GM12892 (cell line): ENCODE data around the gene ODC1.

Experiments used
- DNase-seq: peaks from one replicate; pipeline ENCODE4 v3.0.0; 2011; ENCODE audit not compliant: insufficient read length
- FAIRE-seq: peaks from 2 replicates; lab custom pipeline; 2011; peaks lifted over from hg19 to GRCh38; lab: Jason Lieb, UNC
- POLR2A ChIP-seq: IDR thresholded peaks from 2 replicates; pipeline ENCODE4 v1.6.1; 2011; ENCODE audit warnings: low read depth, low read length, control low read depth
- POLR2AphosphoS5 ChIP-seq: IDR thresholded peaks from 2 replicates; pipeline ENCODE4 v1.6.1; 2011; ENCODE audit warnings: low read depth, low read length, control low read depth
- TAF1 ChIP-seq: IDR thresholded peaks from 2 replicates; pipeline ENCODE4 v1.6.1; 2011; ENCODE audit warnings: low read depth, mild to moderate bottlenecking, control low read depth, low read length, borderline replicate concordance

Gene ODC1

DNA sequence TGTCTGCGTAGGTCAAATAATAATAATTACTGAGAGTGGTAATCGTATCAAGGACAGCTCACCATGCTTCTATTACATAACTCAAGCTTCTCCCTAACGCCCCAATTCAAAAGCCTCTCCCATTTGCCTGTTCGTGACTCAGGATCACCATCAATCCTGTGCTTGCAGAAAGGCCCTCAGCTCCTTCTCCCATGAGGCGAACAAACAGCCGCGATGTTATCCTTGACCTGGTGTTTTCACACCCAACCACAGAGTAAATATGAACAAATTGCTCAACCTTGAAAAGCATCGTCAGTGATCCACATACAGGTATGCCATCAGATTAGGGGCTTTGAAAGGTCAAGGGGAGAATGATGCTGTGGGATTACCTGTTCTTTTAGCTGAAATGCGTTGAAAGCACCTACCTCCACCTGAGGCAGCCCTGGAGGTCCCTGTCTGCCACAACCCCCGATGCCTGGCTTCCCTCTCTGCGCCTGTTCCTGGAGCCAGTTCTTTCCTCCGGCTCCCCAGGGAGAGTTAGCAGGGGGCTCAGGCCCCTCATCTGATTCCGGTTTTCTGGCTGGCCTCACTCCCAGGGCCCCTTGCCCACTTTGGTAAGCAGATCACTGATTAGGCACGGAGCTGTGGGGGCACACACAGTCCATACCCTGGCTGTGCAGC lies 39.1 kb upstream of the ODC1 start:
- no peak for TF ChIP-seq POLR2AphosphoS5
- DNase-seq (no peak), FAIRE-seq (no peak)

- DNase-seq (no peak), FAIRE-seq (no peak)
- TF ChIP-seq POLR2A (no peak), TAF1 (no peak), POLR2AphosphoS5 (no peak)
Measured at GRCh38 chr2:10486601-10487079, 38.5 kb upstream of the ODC1 start.

DNA sequence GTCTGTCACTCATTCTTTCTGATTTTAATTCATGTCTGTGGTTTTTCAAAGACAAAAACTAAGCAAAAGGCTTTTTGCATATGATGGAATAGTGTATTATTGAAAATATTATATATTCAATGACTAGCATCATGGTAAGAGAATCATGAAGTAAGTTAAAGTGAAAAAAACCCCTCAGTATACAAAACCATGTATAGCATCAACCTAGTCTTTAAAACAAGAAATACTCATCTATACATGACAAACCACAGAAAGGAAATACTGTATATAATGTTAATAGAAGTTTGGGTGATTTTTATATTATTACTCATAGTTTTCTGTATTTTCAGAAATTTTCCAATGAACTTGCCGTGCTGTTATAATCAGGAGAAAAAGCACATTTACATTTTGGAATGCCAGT lies 38.0 kb upstream of the ODC1 start:
- no peak for DNase-seq
- FAIRE-seq: no peak
- no peak for TF ChIP-seq TAF1
- no peak for TF ChIP-seq POLR2AphosphoS5
- no peak for TF ChIP-seq POLR2A

DNA sequence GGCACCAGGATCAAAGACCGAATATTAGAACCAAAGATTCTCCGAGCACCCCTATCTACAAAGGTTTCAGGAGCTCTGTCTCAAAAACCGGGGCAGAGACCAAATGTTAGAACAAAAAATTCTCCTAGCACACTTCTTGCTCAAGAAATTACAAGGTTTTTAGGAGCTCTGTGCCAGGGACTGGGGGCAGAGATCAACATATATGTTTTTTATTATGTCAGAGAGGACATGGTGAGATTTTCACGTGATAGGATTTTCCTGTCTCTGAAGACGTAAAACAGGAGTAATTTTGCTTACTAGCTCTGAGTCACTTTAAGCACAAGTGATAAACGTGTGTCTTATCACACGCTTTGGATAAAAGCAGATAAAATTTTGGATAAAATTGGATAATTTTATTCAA lies 34.8 kb upstream of the ODC1 start:
- no peak for FAIRE-seq
- TF ChIP-seq POLR2AphosphoS5 (no peak), POLR2A (no peak), TAF1 (no peak)
- no peak for DNase-seq

- no peak for FAIRE-seq
- no peak for TF ChIP-seq TAF1
- TF ChIP-seq POLR2AphosphoS5: no peak
- TF ChIP-seq POLR2A: no peak
- no peak for DNase-seq
Measured at GRCh38 chr2:10482460-10482859, 34.3 kb upstream of the ODC1 start.

- TF ChIP-seq POLR2A (no peak), POLR2AphosphoS5 (no peak), TAF1 (no peak)
- no peak for FAIRE-seq
- no peak for DNase-seq
Measured at GRCh38 chr2:10481666-10482157, 33.6 kb upstream of the ODC1 start.

DNA sequence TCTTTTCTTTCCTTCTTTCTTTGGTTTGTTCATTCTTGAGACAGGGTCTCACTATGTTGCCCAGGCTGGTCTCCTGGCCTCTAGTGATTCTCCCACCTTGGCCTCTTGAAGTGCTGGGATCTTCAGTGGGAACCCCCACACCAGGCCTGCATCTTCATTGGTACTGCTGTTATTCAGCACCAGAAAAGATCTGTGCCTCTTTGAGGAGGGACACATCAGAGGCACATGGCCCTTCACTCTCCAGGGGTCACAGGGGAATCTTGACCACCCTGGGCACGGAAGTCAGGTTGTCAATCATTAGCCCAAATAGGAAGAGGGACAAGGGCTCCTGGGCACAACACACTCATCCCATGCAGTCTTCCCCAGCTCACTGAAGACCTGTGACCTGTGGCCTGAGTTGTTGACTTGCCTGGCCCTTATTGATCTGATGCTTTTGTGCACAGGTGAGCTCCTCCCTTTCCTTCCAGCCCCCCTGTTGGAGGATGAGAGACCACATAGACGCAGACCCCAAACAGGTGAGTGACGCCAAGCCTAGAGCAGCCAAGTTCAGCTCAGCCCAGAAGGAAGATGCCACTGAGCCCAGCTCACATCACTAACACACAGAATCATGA lies 33.0 kb upstream of the ODC1 start:
- TF ChIP-seq TAF1: no peak
- no peak for TF ChIP-seq POLR2AphosphoS5
- TF ChIP-seq POLR2A: no peak
- DNase-seq: no peak
- no peak for FAIRE-seq

GRCh38 chr2:10480359-10480949 lies 32.3 kb upstream of the ODC1 start:
- no peak for FAIRE-seq
- TF ChIP-seq POLR2A (no peak), TAF1 (no peak), POLR2AphosphoS5 (no peak)
- no peak for DNase-seq

DNA sequence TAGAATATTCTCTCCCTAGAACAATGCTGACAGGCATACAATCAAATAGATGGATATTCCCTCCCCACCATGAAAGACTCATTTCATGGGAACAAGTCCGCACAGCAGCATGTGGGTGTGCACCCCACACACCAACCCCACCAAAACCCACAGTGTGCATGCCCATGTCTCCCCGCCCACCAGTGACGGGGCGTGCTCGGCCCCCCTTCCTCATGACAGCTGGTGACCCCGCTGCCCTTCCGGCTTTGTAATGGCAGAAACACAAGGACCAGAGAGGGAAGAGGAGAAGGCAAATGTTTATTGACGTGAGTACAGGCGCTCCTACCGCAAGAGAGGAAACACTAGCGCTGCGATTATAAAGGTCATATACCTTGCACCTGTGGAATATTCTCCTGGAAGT lies 30.8 kb upstream of the ODC1 start:
- TF ChIP-seq POLR2AphosphoS5 (no peak), POLR2A (no peak), TAF1 (no peak)
- no peak for DNase-seq
- FAIRE-seq: no peak

DNA sequence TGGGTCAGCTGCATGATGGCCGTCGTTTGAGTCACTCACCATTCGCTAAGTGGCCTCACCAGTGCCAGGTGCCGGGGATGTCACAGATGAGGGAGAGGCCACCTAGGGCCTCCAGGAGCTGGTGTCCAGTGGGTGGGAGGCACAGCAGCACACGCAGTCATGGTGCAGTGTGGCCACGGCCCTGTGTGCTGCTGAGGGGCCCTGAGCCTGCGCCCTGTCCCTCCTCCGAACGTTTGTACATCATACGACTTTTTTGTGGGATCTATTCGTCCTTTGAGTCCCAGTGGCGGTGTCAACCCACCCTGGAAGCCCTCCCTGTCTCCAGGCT lies 30.1 kb upstream of the ODC1 start:
- DNase-seq: no peak
- no peak for FAIRE-seq
- TF ChIP-seq POLR2A: no peak
- no peak for TF ChIP-seq POLR2AphosphoS5
- no peak for TF ChIP-seq TAF1

DNA sequence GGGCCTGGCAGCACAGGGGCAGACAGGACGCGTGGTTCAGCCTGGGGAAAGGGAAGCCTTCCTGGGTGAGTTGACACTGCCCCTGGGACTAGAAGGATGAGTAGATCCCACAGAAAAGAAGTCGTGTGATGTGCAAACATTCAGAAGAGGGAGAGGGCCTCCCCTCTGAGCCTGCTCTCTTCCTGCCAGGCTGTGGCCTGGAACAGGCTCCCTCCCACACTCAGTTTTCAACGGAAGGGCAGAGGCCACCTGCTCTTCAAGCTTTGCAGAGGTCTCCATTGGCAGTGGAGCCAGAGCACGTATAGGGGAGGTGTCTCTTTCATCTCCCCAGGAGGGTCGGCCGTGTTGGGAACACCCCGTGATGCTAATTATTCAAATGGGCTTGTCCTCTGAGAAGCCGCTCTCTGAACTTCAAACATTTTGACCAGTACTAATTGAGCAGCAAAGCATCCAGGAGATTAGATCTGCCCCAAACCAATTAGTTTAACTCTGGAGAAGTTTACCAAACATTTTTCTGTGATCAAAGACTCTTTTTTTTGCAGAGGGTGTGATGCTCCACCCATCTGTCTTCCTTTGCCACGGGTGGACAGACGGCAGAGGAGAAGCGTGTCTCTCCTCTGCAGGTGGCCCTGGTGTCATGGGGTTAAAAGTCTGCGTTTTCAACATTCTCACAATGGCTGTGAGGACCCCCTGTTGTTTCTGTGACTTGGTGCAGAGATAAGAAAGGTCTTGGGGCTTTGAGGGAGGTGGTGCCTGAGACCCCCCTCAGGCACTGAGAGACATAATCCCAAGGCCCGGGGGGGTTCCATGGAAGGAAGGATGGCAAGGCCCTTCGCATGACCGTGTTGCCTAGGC lies 29.5 kb upstream of the ODC1 start:
- DNase-seq: no peak
- no peak for TF ChIP-seq POLR2AphosphoS5
- peak; percentile 9 for FAIRE-seq
